Stimulated activated CD4-positive, alpha-beta T cell treated with anti-CD3 and anti-CD28 coated beads, TNF-alpha, amount 100 ng/mL, for 48 hours (primary cell): ENCODE measurements around the gene NTRK2.
"Not testable (repeated sequence)": the region's sequence is repeated elsewhere in the genome, so short reads cannot be mapped to it uniquely, and the experiment has no call there.

ENCODE experiments used
- DNase-seq, 3 donors: peaks; one replicate each; pipeline ENCODE4 v3.0.0-alpha.2; 2020; ENCODE audit warnings: low read depth in 3 of 3

Gene NTRK2

GRCh38 chr9:84891924-84892323 is 222.4 kb downstream of the NTRK2 start:
- no peak for DNase-seq

GRCh38 chr9:84893419-84894128 is 224.0 kb downstream of the NTRK2 start:
- no peak for DNase-seq

- no peak for DNase-seq
Measured at GRCh38 chr9:84894859-84895258, 225.3 kb downstream of the NTRK2 start.

GRCh38 chr9:84897362-84898094 is 228.0 kb downstream of the NTRK2 start:
- no peak for DNase-seq

- no peak for DNase-seq
Measured at GRCh38 chr9:84898188-84898587, 228.7 kb downstream of the NTRK2 start.

GRCh38 chr9:84898618-84899017 is 229.1 kb downstream of the NTRK2 start:
- not testable (repeated sequence) for DNase-seq

- DNase-seq = no peak
Measured at GRCh38 chr9:84899326-84899725, 229.8 kb downstream of the NTRK2 start.

- DNase-seq = no peak
Measured at GRCh38 chr9:84900421-84900820, 230.9 kb downstream of the NTRK2 start.

GRCh38 chr9:84903963-84904362 is 234.4 kb downstream of the NTRK2 start:
- no peak for DNase-seq

GRCh38 chr9:84916769-84917168 is 247.2 kb downstream of the NTRK2 start:
- no peak for DNase-seq

- DNase-seq = no peak
Measured at GRCh38 chr9:84917366-84918070, 248.0 kb downstream of the NTRK2 start.

GRCh38 chr9:84919440-84919839 is 249.9 kb downstream of the NTRK2 start:
- no peak for DNase-seq

GRCh38 chr9:84921175-84921574 is 251.6 kb downstream of the NTRK2 start:
- no peak for DNase-seq

- DNase-seq = no peak
Measured at GRCh38 chr9:84922051-84922450, 252.5 kb downstream of the NTRK2 start.

- DNase-seq = no peak
Measured at GRCh38 chr9:84924266-84924665, 254.7 kb downstream of the NTRK2 start.

GRCh38 chr9:84925225-84925872 is 255.8 kb downstream of the NTRK2 start:
- DNase-seq = no peak

GRCh38 chr9:84926793-84927192 is 257.3 kb downstream of the NTRK2 start:
- DNase-seq = no peak

GRCh38 chr9:84928419-84928818 is 258.9 kb downstream of the NTRK2 start:
- DNase-seq = no peak

- no peak for DNase-seq
Measured at GRCh38 chr9:84929068-84929467, 259.5 kb downstream of the NTRK2 start.

GRCh38 chr9:84932915-84933527 is 263.5 kb downstream of the NTRK2 start:
- no peak for DNase-seq

- no peak for DNase-seq
Measured at GRCh38 chr9:84935528-84936117, 266.1 kb downstream of the NTRK2 start.
